ENCODE measurements around the gene MNX1.

MNX1 gene

DNA sequence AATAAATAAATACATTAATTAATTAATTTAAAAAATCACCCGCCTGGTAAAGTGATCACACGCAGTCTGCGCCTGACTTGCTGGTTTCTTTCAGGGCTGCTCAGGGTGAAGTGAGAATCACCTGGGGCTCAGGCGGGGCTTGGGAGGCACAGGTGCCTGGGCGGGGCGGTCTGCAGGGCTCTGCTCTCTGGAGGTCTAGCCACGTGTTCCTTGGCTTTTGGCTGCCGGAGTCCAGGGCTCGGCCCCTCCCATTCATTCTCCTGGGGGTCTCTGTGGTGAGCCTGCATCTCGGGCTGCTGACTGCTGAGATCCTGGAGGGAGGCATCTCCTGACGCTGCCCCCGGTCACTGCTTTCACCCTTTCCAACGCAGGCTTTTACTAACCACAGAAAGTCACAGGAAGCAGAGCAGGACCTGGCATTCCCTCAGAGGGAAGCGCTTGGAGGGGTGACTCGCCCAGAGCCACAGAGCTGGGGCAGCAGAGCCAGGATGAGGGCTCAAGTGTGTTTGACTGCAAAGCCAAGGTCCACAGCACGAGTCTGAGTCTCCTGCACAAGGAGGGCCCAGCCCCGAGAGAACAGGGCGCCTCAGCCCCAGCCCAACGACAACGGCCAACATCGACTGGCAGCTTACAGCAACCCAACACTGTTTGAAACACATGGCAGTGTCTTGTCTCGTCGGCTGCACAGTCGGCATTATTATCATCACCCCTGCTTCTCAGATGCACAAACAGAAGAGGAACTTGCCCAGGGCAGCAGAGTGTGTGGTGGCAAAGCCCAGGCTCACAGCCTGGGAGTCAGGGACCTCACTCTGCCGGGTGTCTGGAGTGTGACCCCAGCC, 22.4 kb upstream of the MNX1 start:
- no peak for DNase-seq

DNA sequence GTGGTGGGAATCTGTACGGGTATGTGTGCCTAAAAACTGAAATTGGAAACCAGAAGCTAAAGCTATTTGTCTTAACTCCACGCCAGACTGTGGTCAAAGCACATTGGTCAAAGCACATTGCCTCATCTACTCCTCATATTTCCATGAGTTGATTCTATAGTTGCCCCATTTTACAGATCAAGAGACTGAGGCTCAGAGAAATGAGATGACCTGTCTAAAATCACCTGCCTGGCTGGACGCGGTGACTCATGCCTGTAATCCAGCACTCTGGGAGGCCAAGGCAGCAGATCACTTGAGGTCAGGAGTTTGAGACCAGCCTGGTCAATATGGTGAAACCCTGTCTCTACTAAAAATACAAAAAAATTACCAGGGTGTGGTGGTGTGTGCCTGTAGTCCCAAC, 21.7 kb upstream of the MNX1 start:
- DNase-seq, result no peak

- DNase-seq, result no peak
These were observed 17.9 kb upstream of the MNX1 start for GRCh38 chr7:157028199-157028903.

DNA sequence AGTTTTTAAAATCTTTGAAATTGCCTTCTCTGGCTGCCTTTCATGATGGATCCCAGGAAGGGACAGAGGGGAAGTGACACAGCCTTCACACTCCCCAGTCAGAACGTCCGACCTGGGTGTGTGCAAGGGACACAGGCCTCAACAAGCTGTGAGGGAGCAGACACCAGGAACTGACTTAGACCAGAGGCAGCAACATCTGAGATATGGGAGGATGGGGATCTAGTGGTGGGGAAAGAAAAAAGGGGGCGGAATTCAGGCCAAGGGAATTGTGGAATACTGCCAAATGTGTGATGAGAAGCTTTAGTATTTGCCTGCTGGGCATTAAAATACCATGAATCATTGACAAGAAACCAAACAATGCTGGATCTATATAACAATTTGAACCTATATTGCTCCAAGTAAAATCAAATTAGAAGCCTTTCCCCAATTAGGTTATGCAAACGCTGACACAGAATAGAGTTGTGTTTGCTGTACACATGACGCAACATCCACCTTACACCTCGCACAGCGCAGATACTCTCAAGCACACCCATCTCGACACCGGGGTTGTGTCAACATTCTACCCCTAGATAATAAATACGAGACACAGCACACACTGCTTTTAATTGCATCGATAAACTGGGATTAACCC, 17.2 kb upstream of the MNX1 start:
- DNase-seq, result no peak

DNA sequence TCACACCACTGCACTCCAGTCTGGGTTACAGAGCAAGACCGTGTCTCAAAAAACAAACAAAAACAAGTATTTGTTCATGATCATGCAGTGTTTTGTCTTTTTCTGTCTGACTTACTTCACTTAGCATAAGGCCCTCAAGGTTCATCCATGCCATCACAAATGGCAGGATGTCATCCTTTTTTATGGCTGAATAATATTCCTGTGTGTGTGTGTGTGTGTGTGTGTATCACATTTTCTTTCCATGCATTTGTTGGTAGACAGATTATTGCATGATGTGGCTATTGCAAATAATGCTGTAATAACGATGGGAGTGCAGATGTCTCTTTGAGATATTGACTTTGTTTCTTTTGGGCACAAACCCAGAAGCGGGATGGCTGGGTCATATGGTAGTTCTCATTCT, 14.3 kb upstream of the MNX1 start:
- no peak for DNase-seq

- no peak for DNase-seq
These were observed 13.1 kb upstream of the MNX1 start for GRCh38 chr7:157023589-157023905.

DNA sequence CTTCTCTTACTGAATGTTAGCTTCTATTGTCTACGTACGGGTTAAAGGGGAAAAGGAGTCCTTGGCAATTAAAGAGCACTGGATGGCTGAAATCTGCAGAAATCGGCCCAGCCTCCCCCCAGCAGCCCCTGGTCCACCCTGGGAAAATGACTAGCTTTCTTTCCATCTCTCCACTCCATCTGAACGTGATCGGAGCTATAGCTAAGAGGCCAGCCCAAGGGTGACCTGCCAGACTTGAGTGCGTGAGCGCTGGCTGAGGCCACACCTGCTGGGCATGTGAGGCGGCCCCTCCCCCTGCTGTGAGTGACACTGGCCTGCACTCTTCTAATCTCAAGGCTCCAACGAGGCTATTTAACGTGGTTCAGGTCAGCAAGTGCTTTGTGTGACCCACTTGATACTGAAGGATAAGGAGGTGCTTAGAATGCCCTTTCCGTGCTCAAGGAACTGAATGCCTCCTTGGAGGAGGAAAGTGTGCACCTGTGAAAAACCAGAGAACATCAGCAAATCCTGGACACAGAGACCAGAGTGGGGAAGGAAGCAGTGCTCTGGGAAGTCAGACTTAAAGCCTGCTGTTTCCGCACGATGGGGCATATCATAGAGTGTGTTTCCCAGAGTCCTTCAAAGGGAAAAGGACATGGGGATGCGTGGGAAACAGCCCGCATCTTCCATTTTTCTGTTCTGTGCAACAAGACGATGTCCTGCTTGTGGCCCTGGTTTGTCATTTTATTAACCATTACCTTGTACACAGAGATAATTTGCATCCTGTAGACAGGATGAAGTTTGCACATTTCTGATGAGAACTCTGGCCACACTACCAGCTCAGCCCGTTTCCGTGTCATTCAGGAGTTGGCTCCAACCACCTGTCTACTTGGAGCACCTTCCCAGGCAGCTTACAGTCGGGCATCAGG, 12.5 kb upstream of the MNX1 start:
- no peak for DNase-seq

- no peak for DNase-seq
These were observed 11.6 kb upstream of the MNX1 start for GRCh38 chr7:157021871-157022680.

DNA sequence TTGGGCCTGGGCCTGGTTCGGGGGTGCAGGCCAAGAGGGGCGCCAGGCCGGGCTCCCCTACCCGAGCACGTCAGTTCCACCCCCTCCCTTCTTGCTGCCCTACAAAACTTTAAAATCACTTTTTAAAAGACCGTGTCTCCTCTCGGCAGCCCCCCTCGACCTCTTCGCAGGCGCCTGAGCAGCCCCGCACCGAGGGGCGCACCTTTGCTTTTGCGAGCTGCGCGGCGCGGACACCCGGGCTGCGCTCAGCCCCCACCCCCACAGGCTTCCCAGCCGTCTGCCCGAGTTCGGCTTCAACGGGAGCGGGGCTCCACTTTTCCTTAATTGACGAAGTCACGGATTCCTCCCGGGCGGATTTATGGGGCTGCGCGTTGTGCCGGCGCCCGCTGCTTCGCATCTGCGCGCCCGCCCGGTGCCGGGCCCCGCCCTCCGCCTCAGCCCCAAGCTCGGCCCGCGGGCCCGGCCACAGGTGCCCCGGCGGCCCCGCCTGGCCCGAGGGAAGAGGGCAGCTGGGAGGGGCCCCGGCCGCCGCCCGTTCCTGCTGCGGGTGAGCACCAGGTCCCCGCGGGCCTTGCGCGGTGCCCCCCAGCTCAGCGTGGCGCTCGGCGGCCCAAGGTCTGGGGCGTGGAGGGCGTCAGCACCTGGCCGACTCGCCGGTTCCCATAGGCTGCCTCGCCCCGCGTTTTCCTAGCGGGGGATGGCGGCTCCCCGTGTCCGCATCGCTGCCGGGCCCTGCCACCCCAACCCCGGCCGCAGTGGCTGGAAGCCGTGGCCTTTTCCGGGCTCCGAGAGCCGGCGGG, 10.8 kb upstream of the MNX1 start:
- DNase-seq, result no peak

DNA sequence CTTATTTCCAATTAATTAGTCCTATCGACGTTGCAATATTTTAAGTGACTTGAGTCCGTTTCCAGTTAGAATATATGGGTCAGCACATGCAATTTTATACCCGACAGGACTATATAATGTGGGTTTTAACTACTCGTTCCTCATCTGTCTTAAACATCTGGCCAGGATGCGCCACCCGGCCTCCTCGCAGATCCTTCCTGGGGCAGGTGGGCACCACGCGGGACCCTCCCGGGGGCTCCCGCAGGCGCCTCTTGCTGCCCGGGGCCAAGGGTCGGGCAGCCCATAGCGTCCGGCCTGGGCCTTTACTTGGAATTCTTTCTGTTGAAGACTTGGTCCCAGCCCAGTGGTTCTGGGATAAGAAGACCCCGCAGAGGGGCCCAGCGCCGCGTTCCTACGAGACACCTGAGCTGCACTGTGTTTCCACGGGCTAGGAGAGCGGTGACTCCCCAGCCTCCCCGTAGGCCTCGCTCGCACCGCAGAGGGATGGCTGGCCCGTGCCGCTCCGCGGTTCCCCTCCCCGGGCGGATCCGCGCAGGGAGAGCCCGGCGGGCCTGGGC, 10.1 kb upstream of the MNX1 start:
- DNase-seq, result no peak

- DNase-seq, result no peak
These were observed 9.4 kb upstream of the MNX1 start for GRCh38 chr7:157019718-157020451.

DNA sequence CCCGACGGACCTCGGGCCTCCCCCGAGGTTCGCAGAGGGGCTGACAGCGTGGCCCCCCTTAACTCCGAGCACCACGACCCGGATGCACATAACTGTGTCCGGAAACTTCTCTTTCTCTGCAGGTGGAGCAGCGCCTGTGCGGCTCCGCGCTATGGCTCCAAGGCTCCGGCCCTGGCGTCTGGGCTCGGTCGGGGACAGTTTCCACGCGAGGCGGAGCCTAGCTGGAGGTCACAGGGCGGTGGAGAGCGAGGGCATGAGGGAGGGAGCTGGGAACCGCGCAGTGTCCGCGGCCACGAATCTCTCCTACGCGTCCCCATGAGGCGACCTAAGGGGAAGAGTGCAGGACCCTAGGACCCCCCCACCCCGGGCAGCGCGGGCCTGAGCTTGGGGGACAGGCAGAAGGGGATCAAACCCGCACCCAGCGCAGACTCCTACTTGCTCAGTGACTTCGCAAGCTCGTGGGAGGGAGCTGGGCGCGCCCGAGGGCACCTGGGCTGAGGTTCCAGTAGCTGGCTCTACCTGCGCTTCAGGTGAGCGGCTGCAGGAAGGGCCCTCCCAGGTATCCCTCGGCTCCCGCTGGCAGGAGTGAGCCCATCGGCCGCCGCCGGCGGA, 8.6 kb upstream of the MNX1 start:
- no peak for DNase-seq

DNA sequence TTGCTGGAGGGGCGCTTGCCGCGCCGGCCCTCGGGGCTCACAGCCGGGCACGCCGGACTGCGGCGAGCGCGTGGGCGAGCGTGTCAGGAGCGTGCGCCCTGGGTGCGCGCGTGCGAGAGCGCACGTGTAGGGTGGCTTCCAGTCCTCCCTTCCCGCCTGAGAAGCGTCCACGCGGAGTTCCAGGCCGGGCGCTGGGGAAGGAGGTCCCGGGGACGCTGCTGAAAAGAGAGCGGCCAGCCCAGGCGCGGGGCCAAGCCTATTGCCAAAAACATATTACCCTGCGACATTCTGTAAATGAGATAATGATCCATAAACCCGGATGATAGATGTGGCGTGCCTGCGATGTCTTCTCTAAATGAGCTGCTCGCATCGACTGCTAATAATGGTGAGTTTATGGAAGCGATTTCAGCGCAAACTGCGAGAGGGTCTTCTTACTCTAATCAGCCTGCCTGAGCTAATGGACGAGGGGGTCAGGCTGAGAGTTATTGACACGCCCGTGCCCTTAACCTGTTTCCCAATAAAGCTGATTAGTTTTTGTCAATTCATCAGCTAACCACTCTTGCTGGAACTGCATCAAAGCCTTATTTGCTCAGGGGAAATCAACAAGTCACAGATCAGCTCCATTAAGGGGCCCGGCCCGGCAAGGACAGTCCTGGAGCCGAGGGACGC, 8.0 kb upstream of the MNX1 start:
- no peak for DNase-seq

DNA sequence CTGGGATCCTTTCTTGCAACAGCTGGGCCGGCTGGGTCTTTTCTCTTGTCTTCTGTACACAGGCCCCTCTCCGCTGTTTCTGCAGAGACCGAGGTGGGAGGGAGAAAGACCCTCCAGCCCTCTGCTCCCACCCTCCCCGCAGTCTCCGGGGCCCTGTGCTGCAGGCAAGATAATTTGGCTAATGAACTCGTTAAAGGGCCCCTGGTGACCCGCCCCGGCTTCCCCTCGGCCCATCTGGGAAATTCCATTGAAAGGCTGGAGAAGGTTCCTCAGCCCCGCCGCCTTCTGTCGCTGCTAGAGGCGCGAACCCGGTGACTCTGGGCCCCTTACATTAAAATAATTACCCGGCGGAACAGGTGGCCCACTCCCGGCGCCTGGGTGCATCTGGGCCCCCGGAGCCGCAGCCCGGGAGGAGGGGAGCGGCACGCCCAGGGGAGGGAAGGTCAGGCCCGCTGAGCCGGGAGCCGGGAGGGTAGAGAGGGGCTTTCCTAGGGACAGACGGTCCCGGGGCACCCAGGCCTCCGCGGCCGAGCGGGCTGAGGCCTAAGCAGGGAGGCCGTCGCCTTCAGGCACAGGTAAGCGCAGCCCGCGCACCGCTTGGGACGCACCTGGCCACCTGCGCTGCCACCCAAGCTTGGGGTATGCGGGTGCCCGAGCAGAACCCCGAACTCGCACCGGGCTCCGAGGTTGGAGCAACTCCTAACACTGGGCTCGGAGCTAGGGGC, 7.3 kb upstream of the MNX1 start:
- DNase-seq, result no peak

DNA sequence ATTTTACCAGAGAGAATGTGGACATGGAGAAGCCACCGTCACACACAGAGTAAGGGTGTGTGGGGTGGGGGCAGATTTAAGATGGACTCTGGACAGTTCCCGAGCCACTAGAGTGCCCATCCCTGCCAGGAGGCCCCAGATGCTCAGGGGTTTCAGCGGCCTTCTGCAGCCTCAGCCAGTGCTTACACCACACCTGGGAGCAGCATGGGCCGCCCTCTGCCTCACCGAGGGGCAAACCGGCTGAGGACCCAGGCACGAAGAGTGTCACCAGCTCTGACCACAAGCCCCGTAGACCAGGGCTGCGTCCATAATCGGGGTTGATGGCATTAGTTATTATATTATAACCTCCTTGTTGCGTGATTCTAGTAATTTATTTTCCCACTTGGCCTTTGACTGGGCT, 6.7 kb upstream of the MNX1 start:
- no peak for DNase-seq

GRCh38 chr7:157016352-157017041, 6.0 kb upstream of the MNX1 start:
- no peak for DNase-seq

- DNase-seq, result no peak
These were observed 5.5 kb upstream of the MNX1 start for GRCh38 chr7:157016024-157016351.

All from T-helper 1 cell (primary cell).